ENCODE measurements around the gene TMBIM1. TPM values are rescaled to one million over a fixed set of nuclear protein-coding genes. Genes with fewer than 3 reads are reported as not detected.
"Not testable (repeated sequence)": the region's sequence is repeated elsewhere in the genome, so short reads cannot be mapped to it uniquely, and the experiment has no call there.

Gene TMBIM1
- total RNA-seq, 8 experiments from 2014 or later: 0.54 to 276 (median 8.6) TPM

DNA sequence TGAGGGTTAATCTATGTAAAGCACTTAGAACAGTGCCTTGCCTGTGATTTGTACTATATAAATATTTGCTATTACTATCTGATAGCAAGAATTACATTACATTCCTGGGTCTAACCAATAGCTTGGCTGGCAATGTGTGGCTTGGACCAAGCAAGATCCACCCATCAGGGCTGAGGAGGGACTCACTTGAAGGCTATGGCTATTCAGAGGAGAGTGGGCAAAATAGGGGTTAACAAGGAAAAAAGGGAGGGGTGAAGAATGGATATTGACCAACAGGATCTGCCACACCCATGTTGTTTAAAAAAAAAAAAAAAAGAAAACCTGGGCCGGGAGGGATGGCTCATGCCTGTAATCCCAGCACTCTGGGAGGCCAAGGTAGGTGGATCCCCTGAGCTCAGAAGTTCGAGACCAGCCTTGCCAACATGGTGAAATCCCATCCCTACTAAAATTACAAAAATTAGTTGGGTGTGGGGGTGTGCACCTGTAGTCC, 20.0 kb upstream of the TMBIM1 start:
- no peak overlapping the region for H3K4me3 ChIP-seq
- in situ Hi-C loops (cut with MboI; ENCODE audit: low pct_unique_long_range_greater_than_20kb in 2 of 9, low sequenced_read_pairs in 9 of 9, unreplicated experiment in 9 of 9): no loop called here
- 0 to 83% (median 54%) methylated on average over 1 to 2 of the region's 2 CpGs; no CpG with 5 or more reads in 2 of the 10 experiments for WGBS, 10 experiments
- peak in 3 of 8 experiments; percentile 72 to 87 (median 85) for ATAC-seq (replicated peaks in 6 of 8)
- H3K4me1 ChIP-seq (replicated peaks in 1 of 2): peaks cover 0 to 14% of the 10 kb centered on the region in 2 donors
- H3K27ac ChIP-seq: no peak overlapping the region

DNA sequence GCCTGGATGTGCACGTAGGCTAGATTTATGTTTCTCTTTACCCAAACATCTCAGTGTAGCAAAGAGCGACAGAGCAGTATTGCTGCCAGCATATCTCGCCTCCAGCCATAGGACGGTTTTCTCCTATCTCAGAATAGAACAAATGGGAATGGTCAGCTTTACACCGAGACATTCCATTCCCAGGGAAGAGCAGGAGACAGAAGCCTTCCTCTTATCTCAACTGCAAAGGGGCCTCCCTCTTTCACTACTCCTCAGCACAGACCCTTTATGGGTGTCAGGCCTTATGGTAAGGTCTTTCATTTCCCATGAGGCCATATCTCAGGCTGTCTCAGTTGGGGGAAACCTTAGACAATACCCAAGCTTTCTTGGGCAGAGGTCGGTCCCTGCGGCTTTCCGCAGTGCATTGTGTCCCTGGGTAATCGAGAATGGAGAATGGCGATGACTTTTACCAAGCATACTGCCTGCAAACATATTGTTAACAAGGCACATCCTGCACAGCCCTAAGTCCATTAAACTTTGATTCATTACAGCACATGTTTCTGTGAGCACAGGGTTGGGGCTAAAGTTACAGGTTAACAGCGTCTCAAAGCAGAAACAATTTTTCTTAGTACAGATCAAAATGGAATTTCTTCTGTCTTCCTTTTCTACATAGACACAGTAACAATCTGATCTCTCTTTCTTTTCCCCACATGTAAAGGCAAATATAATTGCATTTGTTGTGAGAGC, 19.4 kb upstream of the TMBIM1 start:
- H3K4me3 ChIP-seq; in situ Hi-C loops (cut with MboI; ENCODE audit: low pct_unique_long_range_greater_than_20kb in 2 of 9, low sequenced_read_pairs in 9 of 9, unreplicated experiment in 9 of 9); H3K27ac ChIP-seq: not testable (repeated sequence)
- 20 to 83% (median 48%) methylated on average over 1 to 6 of the region's 11 CpGs; no CpG with 5 or more reads in 4 of the 10 experiments for WGBS, 10 experiments
- peaks cover 0 to 14% of the 10 kb centered on the region in 2 donors for H3K4me1 ChIP-seq (replicated peaks in 1 of 2)
- peak in 3 of 8 experiments; percentile 10 to 24 (median 21) for ATAC-seq (replicated peaks in 6 of 8)

DNA sequence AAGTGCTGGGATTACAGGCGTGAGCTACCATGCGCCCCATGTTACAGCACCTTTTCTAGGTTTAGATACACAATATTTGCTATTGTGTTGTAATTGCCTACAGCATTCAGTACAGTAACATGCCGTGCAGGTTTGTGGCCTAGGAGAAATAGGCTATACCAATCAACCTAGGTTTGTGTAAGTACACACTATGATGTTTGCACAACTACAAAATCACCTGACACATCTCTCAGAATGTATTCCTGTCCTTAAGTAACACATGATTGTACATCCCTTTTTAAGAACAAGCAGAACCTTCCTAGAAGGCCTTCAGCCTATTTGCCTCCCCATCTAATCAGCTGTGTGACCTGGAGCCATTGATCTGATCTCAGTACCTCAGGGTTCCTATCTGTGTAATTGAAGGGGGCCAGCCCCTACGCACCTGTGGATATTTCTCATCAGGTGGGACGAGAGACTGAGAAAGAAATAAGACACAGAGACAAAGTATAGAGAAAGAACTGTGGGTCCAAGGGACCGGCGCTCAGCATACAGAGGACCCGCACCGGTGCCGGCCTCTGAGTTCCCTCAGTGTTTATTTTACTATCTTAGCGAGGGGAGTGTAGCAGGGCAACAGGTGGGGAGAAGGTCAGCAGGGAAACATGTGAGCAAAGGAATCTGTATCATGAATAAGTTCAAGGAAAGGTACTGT, 18.7 kb upstream of the TMBIM1 start:
- no peak for ATAC-seq (replicated peaks in 6 of 8)
- in situ Hi-C loops (cut with MboI; ENCODE audit: low pct_unique_long_range_greater_than_20kb in 2 of 9, low sequenced_read_pairs in 9 of 9, unreplicated experiment in 9 of 9): no loop called here
- no peak overlapping the region for H3K27ac ChIP-seq
- H3K4me3 ChIP-seq: no peak overlapping the region
- peaks cover 0 to 14% of the 10 kb centered on the region in 2 donors for H3K4me1 ChIP-seq (replicated peaks in 1 of 2)
- 39 to 100% (median 91%) methylated on average over 1 to 11 of the region's 11 CpGs; no CpG with 5 or more reads in 1 of the 10 experiments for WGBS, 10 experiments

DNA sequence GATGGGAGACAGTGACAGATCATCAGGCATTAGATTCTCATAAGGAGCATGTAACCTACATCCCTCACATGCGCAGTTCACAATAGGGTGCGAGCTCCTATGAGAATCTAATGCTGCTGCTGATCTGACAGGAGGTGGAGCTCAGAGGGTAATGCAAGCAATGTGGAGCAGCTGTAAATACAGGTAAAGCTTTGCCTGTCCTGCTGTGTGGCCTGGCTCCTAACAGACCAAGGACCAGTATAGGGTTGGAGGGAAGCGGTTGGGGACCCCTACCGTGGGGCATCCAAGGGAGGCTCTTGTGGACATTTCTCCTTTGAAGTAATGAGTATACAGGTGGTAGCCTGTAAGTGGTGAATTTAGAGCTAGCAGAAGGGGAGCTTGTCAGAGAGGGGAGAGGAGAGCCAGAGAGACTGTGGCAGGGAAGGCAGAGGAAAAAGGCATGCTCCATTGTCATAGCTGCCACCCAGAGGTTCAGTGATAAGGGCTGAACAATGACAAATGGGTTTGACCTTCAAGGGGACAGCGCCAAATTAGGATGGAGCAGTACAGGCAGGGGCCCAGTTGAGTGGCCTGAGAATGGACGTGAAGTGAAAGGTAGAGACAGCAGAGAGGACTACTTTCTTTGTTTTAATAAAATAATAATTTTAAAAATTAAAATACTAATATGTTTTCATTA, 15.2 kb upstream of the TMBIM1 start:
- no peak for ATAC-seq (replicated peaks in 6 of 8)
- WGBS, 10 experiments: 50 to 100% (median 73%) methylated on average over 1 to 6 of the region's 6 CpGs
- no peak overlapping the region for H3K4me3 ChIP-seq
- H3K27ac ChIP-seq: no peak overlapping the region
- H3K4me1 ChIP-seq (replicated peaks in 1 of 2): peaks cover 0 to 14% of the 10 kb centered on the region in 2 donors
- in situ Hi-C loops (cut with MboI; ENCODE audit: low pct_unique_long_range_greater_than_20kb in 2 of 9, low sequenced_read_pairs in 9 of 9, unreplicated experiment in 9 of 9): loop anchor here in 1 of 9 experiments (10.0 kb wide), 1 partner anchor 87 kb away; the partner anchor contains the start of gene CTDSP1

DNA sequence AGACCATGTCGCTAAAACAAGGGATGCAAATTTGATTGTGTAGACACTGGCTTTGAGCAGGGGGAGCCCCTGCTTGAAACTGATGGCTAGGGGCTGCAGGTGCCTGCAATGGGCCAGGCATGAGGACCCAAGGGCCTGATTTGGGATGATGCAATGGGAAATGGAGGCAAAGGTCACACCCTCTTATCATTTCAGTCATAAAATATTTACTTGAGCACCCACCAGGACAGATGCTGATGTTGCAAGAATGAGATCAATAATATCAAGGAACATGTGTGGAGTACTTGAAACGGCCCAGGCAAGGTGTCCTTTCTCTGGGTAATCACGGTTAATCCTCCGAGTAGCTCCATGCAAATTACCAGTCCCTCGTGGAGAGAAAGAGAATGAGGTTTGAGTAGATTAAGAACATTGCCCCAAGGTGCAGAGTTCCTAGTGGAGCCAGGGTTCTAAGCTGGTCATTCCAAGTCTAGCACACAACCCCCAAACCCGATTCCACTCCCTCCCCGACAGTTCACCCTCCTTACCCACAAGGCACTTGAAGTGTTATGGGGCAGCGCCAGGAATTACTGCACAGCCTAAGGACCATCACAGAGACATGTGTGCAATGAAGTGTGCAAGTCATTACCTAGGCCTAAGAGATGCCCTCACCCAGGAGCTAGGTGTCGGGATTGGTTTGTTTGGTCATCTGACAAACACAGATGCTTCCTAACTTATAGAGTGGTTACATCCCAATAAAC, 14.0 kb upstream of the TMBIM1 start:
- in situ Hi-C loops (cut with MboI; ENCODE audit: low pct_unique_long_range_greater_than_20kb in 2 of 9, low sequenced_read_pairs in 9 of 9, unreplicated experiment in 9 of 9): loop anchor here in 1 of 9 experiments (10.0 kb wide), 1 partner anchor 88 kb away; the partner anchor contains the start of gene CTDSP1
- H3K4me1 ChIP-seq (replicated peaks in 1 of 2): peaks cover 0 to 7% of the 10 kb centered on the region in 2 donors
- H3K4me3 ChIP-seq: no peak overlapping the region
- H3K27ac ChIP-seq: no peak overlapping the region
- ATAC-seq (replicated peaks in 6 of 8): no peak
- WGBS, 10 experiments: 56 to 100% (median 80%) methylated on average over 1 to 8 of the region's 9 CpGs; no CpG with 5 or more reads in 2 of the 10 experiments

DNA sequence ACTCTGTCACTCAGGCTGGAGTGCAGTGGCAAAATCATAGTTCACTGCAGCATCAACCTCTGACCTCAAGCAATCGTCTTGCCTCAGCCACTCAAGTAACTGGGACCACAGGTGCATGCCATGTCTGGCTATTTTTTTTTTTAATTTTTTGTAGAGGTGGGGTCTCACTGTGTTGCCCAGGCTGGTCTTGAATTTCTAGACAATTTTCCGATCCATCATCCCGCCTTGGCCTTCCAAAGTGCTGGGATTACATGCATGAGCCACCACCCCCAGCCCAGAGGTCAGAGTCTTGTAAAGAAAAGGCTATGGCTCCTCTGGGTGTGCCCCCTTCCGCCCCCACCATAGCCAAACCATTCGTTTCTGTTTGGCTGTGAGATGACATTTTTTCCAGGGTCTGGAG, 13.1 kb upstream of the TMBIM1 start:
- no peak overlapping the region for H3K27ac ChIP-seq
- WGBS, 10 experiments: 59 to 100% (median 78%) methylated on average over 1 to 5 of the region's 5 CpGs; no CpG with 5 or more reads in 4 of the 10 experiments
- no peak for ATAC-seq (replicated peaks in 6 of 8)
- in situ Hi-C loops (cut with MboI; ENCODE audit: low pct_unique_long_range_greater_than_20kb in 2 of 9, low sequenced_read_pairs in 9 of 9, unreplicated experiment in 9 of 9): loop anchor here in 1 of 9 experiments (10.0 kb wide), 1 partner anchor 89 kb away; the partner anchor contains the start of gene CTDSP1
- H3K4me1 ChIP-seq (replicated peaks in 1 of 2): peaks cover 0 to 4% of the 10 kb centered on the region in 2 donors
- H3K4me3 ChIP-seq: no peak overlapping the region

DNA sequence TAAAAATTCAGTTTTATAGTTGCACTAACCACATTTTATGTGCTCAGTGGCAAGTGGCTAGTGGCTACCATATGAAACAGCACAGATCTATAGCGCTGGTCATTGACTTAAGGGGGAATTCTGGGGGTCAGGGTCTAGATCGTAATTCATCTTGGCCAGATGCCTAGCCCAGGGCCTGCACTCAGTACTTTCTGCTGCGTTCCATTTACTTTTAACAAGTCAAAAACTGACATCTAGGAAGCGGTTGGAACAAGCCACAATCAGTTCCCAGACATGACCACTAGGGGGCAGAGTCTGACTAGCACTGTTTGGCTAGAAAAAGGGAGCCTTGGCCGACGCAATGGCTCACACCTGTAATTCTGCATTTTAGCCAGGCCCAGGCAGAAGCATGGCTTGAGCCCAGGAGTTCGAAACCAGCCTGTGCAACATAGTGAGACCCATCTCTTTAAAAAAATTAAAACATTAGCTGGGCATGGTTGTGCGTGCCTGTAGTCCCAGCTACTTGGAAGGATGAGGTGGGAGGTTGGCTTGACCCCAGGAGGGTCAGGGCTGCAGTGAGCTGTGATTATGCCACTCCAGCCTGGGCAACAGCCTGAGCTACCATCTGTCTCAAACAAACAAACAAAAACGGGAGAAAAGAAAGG, 9.0 kb upstream of the TMBIM1 start:
- peak; percentile 70 to 97 (median 89) for ATAC-seq (replicated peaks in 6 of 8)
- whole genome bisulfite sequencing, 10 experiments: 0% methylated on average over 2 to 6 of the region's 9 CpGs; no CpG with 5 or more reads in 2 of the 10 experiments
- in situ Hi-C loops (cut with MboI; ENCODE audit: low pct_unique_long_range_greater_than_20kb in 2 of 9, low sequenced_read_pairs in 9 of 9, unreplicated experiment in 9 of 9): loop anchor here in 1 of 9 experiments (10.0 kb wide), 1 partner anchor 94 kb away; the partner anchor contains the start of gene CTDSP1
- Histone ChIP-seq H3K27ac (no peak overlapping the region), H3K4me1 (replicated peaks in 1 of 2) (no peaks in the 10 kb centered on the region), H3K4me3 (no peak overlapping the region)

DNA sequence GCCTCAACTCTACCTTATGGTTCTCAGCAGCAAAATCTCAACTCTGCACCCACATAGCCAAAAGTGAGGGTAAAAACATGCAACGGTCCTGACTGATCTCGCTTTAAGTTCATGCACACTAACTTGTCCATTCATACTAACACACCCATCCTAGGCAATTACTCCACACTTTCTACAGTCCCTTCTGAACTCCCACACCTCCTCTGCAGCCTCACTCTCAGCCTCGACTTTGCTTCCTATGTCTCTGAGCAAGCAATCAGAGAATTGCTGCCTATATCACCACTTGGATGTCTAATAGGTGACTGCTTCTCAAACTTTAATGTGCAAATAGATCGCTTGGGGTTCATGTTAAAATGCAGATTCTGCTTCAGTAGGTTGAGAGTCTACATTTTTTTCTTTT, 7.8 kb upstream of the TMBIM1 start:
- in situ Hi-C loops (cut with MboI; ENCODE audit: low pct_unique_long_range_greater_than_20kb in 2 of 9, low sequenced_read_pairs in 9 of 9, unreplicated experiment in 9 of 9): loop anchor here in 1 of 9 experiments (10.0 kb wide), 1 partner anchor 95 kb away; the partner anchor contains the start of gene CTDSP1
- no peak overlapping the region for H3K4me3 ChIP-seq
- ATAC-seq (replicated peaks in 6 of 8): no peak
- WGBS, 10 experiments: 70 to 100% (median 83%) methylated on average over 1 to 4 of the region's 4 CpGs; no CpG with 5 or more reads in 2 of the 10 experiments
- H3K4me1 ChIP-seq (replicated peaks in 1 of 2): no peaks in the 10 kb centered on the region
- no peak overlapping the region for H3K27ac ChIP-seq

DNA sequence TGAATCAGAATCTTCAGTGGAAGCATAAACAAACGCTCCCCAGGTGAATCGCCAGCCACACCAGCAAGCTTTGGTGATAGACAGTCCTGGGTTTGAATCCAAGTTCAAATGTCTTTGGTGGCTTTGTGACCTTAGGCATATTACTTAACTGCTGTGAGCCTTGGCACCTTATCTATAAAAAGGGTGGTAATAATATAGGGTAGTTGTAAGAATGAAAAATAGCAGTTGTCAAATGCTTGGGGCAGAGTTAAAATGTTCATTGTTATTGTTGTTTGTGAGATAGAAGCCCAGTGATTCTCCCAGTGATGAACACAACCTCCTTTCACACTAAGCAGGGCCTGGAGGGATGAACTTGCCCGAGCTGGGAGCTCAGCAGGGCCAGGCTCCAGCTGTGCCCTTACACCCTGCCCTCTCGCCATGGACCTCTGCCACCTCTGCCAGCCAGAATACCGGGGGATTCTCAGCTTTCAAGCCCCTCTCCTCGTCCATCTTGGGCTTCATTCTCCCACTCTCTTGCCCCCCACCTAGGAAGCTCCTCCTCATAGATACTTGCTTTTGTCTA, 6.1 kb upstream of the TMBIM1 start:
- Histone ChIP-seq H3K4me1 (replicated peaks in 1 of 2) (no peaks in the 10 kb centered on the region), H3K4me3 (no peak overlapping the region), H3K27ac (no peak overlapping the region)
- WGBS, 10 experiments: 20 to 75% (median 61%) methylated on average over 1 to 6 of the region's 6 CpGs; no CpG with 5 or more reads in 1 of the 10 experiments
- no peak for ATAC-seq (replicated peaks in 6 of 8)
- in situ Hi-C loops (cut with MboI; ENCODE audit: low pct_unique_long_range_greater_than_20kb in 2 of 9, low sequenced_read_pairs in 9 of 9, unreplicated experiment in 9 of 9): loop anchor here in 7 of 9 experiments (25.0 kb wide), 2 partner anchors 89 to 389 kb away; partner anchors contain the start of genes CTDSP1 (in 7 of the 7) and SLC11A1 (in 7 of the 7)

DNA sequence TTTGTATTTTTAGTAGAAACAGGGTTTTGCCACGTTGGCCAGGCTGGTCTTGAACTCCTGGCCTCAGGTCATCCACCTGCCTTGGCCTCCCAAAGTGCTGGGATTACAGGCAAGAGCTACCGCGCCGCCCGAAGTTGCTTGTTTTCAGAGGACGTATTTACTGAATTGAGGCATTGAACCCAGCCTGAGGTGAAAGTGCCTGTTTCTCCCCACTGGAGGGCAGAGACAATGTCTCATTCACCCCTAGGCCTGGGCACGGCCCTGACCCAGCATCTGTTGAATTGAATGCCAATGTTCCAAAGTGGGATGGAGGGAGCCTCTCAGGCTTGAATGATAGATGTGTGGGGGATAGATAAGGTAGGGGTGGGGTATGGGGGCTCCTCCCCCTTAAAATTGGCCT, 4.5 kb upstream of the TMBIM1 start:
- H3K4me1 ChIP-seq (replicated peaks in 1 of 2): no peaks in the 10 kb centered on the region
- WGBS, 10 experiments: 40 to 100% (median 90%) methylated on average over 1 to 2 of the region's 7 CpGs; no CpG with 5 or more reads in 7 of the 10 experiments
- no peak overlapping the region for H3K4me3 ChIP-seq
- H3K27ac ChIP-seq: no peak overlapping the region
- ATAC-seq (replicated peaks in 6 of 8): no peak
- in situ Hi-C loops (cut with MboI; ENCODE audit: low pct_unique_long_range_greater_than_20kb in 2 of 9, low sequenced_read_pairs in 9 of 9, unreplicated experiment in 9 of 9): loop anchor here in 7 of 9 experiments (25.0 kb wide), 2 partner anchors 90 to 390 kb away; partner anchors contain the start of genes CTDSP1 (in 7 of the 7) and SLC11A1 (in 7 of the 7)

DNA sequence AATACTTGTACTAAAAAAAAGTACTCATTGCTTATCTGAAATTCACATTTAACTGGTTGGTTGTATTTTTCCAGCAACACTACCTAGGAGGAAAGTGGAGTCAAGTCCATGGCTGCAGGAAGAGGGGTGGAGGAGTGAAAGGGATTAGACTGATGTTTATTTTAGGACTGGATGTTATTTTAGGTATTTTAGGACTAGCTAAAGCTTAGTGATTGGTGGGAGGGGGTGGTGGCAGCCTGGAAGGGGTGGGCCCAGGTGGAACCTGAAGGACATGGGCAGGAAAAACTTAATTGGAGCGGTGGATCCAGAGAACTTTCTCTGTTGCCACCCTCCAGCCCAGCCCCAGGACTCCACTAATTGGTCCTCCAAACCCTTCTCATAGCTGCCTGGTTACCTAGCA, 3.9 kb upstream of the TMBIM1 start:
- ATAC-seq (replicated peaks in 6 of 8): no peak
- 100% methylated on average over 1 of the region's 1 CpG; no CpG with 5 or more reads in 8 of the 10 experiments for WGBS, 10 experiments
- H3K4me1 ChIP-seq (replicated peaks in 1 of 2): no peaks in the 10 kb centered on the region
- H3K4me3 ChIP-seq: no peak overlapping the region
- no peak overlapping the region for H3K27ac ChIP-seq
- in situ Hi-C loops (cut with MboI; ENCODE audit: low pct_unique_long_range_greater_than_20kb in 2 of 9, low sequenced_read_pairs in 9 of 9, unreplicated experiment in 9 of 9): loop anchor here in 7 of 9 experiments (25.0 kb wide), 2 partner anchors 91 to 391 kb away; partner anchors contain the start of genes CTDSP1 (in 7 of the 7) and SLC11A1 (in 7 of the 7)

Measured in motor neuron (in vitro differentiated cells).